Testis (tissue), 3 donors: ENCODE results near the gene TTC33. TPM values are rescaled to one million over a fixed set of nuclear protein-coding genes. Genes with fewer than 3 reads are reported as not detected.

Experiments
- DNase-seq: peaks from one replicate; pipeline ENCODE4 v3.0.0-alpha.2; 2019
- H3K27ac ChIP-seq, 2 donors: fragments of 200-600 bp; sonication (generic); one replicate each; pipeline ENCODE4 v1.5.1; 2019
- H3K27me3 ChIP-seq: fragments of 200-600 bp; sonication (generic); one replicate; pipeline ENCODE4 v1.5.1; 2019
- H3K36me3 ChIP-seq: fragments of 200-600 bp; sonication (generic); one replicate; pipeline ENCODE4 v1.5.1; 2017; ENCODE audit warnings: low read depth; ENCODE audit errors: missing control alignments
- H3K4me1 ChIP-seq: fragments of 200-600 bp; sonication (generic); one replicate; pipeline ENCODE4 v1.5.1; 2019
- H3K4me3 ChIP-seq, 2 donors: fragments of 200-600 bp; sonication (generic); one replicate each; pipeline ENCODE4 v1.5.1; 2017 to 2019
- H3K9me3 ChIP-seq: fragments of 200-600 bp; sonication (generic); one replicate; pipeline ENCODE4 v1.5.1; 2017
- POLR2A ChIP-seq: fragments of 450-650 bp; IDR thresholded peaks from one replicate; pipeline ENCODE4 v1.6.1; 2017; ENCODE audit warnings: antibody characterized with exemption, mild to moderate bottlenecking, moderate library complexity
- WGBS, 2 donors: methylation state at CpG; one replicate each; pipeline ENCODE4 v1.1.5; 2018; 5-methylcytosine and 5-hydroxymethylcytosine counted together
- intact Hi-C: fragments of 100-400 bp; cut with DNase I; formaldehyde crosslinking; loops from one replicate; pipeline ENCODE4 v1.15.1; 2023; ENCODE audit warnings: low total_unique reads
- polyA plus RNA-seq: library from polyadenylated mRNA; stranded (reverse); fragments of 350-450 nt; fragmentation: Illumina TruSeq; extraction: RNeasy Lipid Tissue Mini Kit (QIAGEN cat#74804); gene quantifications from one replicate; pipeline ENCODE4 v1.2.3, GENCODE V29; 2014; ENCODE audit warnings: low read depth, low replicate concordance; ENCODE audit not compliant: insufficient read depth
- total RNA-seq, 2 donors: library from RNA; depleted of rRNA; stranded (reverse); fragments of >200 nt; gene quantifications; one replicate each; pipeline ENCODE4 v1.2.3, GENCODE V29; 2016
- TF ChIP-seq, protein P1 (sequence below), 3 experiments: fragments of 450-650 bp in 2 of 3; fragments of 200-600 bp in 1 of 3; sonication (generic) in 1 of 3; IDR thresholded peaks; one replicate each; pipeline ENCODE4 v1.5.1; 2016 to 2019; ENCODE audit warnings: antibody characterized with exemption in 3 of 3, mild to moderate bottlenecking in 2 of 3, moderate library complexity in 1 of 3

TTC33 gene
- total and polyA plus RNA-seq, 3 donors from 2014 or later, result 14.7 to 16.5 (median 15.2) TPM

- Histone ChIP-seq H3K4me3 (no peak overlapping the region), H3K4me1 (no peaks in the 10 kb centered on the region), H3K27ac (no peak overlapping the region), H3K9me3 (no peaks in the 10 kb centered on the region), H3K27me3 (no peaks in the 10 kb centered on the region), H3K36me3 (no peaks in the 10 kb centered on the region)
- TF ChIP-seq POLR2A, result no peak
- TF ChIP-seq, protein P1, sequence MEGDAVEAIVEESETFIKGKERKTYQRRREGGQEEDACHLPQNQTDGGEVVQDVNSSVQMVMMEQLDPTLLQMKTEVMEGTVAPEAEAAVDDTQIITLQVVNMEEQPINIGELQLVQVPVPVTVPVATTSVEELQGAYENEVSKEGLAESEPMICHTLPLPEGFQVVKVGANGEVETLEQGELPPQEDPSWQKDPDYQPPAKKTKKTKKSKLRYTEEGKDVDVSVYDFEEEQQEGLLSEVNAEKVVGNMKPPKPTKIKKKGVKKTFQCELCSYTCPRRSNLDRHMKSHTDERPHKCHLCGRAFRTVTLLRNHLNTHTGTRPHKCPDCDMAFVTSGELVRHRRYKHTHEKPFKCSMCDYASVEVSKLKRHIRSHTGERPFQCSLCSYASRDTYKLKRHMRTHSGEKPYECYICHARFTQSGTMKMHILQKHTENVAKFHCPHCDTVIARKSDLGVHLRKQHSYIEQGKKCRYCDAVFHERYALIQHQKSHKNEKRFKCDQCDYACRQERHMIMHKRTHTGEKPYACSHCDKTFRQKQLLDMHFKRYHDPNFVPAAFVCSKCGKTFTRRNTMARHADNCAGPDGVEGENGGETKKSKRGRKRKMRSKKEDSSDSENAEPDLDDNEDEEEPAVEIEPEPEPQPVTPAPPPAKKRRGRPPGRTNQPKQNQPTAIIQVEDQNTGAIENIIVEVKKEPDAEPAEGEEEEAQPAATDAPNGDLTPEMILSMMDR (IDR thresholded peaks at IDR 0.05), result no peak
- WGBS, 2 donors, result 71 to 84% methylated on average over 1 of the region's 1 CpG
- DNase-seq, result no peak
- intact Hi-C loops, result no loop called here
Observed at GRCh38 chr5:40774623-40775022, 18.9 kb upstream of the TTC33 start.

GRCh38 chr5:40770764-40771163, 15.0 kb upstream of the TTC33 start:
- Histone ChIP-seq H3K9me3 (no peaks in the 10 kb centered on the region), H3K36me3 (no peaks in the 10 kb centered on the region), H3K27me3 (no peaks in the 10 kb centered on the region), H3K4me3 (no peak overlapping the region), H3K27ac (no peak overlapping the region), H3K4me1 (no peaks in the 10 kb centered on the region)
- intact Hi-C loops, result no loop called here
- WGBS, 2 donors, result 97 to 99% methylated on average over 5 of the region's 5 CpGs
- DNase-seq, result no peak
- TF ChIP-seq POLR2A, result no peak
- TF ChIP-seq, protein P1 (IDR thresholded peaks at IDR 0.05), result no peak

GRCh38 chr5:40762705-40763104, 6.9 kb upstream of the TTC33 start:
- Histone ChIP-seq H3K9me3 (no peaks in the 10 kb centered on the region), H3K27me3 (no peaks in the 10 kb centered on the region), H3K27ac (no peak overlapping the region), H3K4me3 (no peak overlapping the region), H3K36me3 (no peaks in the 10 kb centered on the region), H3K4me1 (no peaks in the 10 kb centered on the region)
- no peak for TF ChIP-seq POLR2A
- TF ChIP-seq, protein P1 (IDR thresholded peaks at IDR 0.05), result no peak
- intact Hi-C loops, result no loop called here
- WGBS, 2 donors, result 96 to 97% methylated on average over 2 of the region's 2 CpGs
- DNase-seq, result no peak

DNA sequence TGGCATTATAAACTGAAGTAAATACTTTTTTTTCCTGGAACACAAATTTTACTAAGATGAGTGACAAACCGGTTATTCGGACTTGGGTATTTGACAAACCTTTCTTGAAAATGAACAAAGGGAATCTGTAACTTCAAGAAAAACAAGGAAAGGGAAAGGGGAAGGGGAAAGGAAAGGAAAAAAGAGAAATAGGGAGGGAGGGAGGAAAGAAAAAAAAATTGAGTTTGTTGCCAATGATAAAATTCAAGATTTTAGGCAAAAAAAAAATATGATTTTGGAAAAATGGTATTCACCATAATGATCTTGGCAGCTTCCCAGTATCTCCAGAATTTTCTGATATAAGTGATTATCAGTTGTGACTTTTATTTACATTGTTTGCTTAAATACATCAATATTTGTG, 1.6 kb upstream of the TTC33 start:
- no peaks in the 10 kb centered on the region for H3K27me3 ChIP-seq
- intact Hi-C loops, result no loop called here
- no peak for DNase-seq
- 67 to 93% methylated on average over 2 of the region's 2 CpGs for WGBS, 2 donors
- no peaks in the 10 kb centered on the region for H3K9me3 ChIP-seq
- no peaks in the 10 kb centered on the region for H3K36me3 ChIP-seq
- TF ChIP-seq, protein P1 (IDR thresholded peaks at IDR 0.05), result no peak
- TF ChIP-seq POLR2A, result no peak
- peaks cover 11% of the 10 kb centered on the region for H3K4me1 ChIP-seq
- H3K4me3 ChIP-seq, result no peak overlapping the region
- H3K27ac ChIP-seq, result no peak overlapping the region

- Histone ChIP-seq H3K4me3 (peak overlapping the region; percentile 81 to 89), H3K27ac (peak overlapping the region; percentile 91 to 95), H3K36me3 (no peaks in the 10 kb centered on the region), H3K27me3 (no peaks in the 10 kb centered on the region), H3K4me1 (peaks cover 11% of the 10 kb centered on the region), H3K9me3 (no peaks in the 10 kb centered on the region)
- TF ChIP-seq, protein P1 (IDR thresholded peaks at IDR 0.05), result peak; percentile 30 to 62 (median 31)
- TF ChIP-seq POLR2A, result no peak
- intact Hi-C loops, result no loop called here
- WGBS, 2 donors, result 0 to 1% methylated on average over 11 of the region's 11 CpGs
- peak; percentile 87 for DNase-seq
Observed at GRCh38 chr5:40755093-40755406, 711 bp downstream of the TTC33 start.
